Liver (tissue), 9 donors: Measurements from ENCODE around the gene TFB1M. TPM values are rescaled to one million over a fixed set of nuclear protein-coding genes. Genes with fewer than 3 reads are reported as not detected.

ENCODE experiments used
- DNase-seq: peaks from one replicate; pipeline ENCODE4 v3.0.0-alpha.2; 2017; ENCODE audit warnings: low spot score
- H3K27ac ChIP-seq, 2 donors: one replicate each; pipeline ENCODE4 v1.7.0; 2013; ENCODE audit warnings: inconsistent platforms in 2 of 2, low read length in 2 of 2, control low read depth in 1 of 2, low read depth in 1 of 2, mild to moderate bottlenecking in 1 of 2
- H3K27me3 ChIP-seq, 4 donors: one replicate each; pipeline versions ENCODE4 v1.6.1 to v1.7.0; 2013; ENCODE audit warnings: low read length in 3 of 4, inconsistent platforms in 1 of 4, mild to moderate bottlenecking in 1 of 4, moderate library complexity in 1 of 4; ENCODE audit not compliant: control insufficient read depth in 4 of 4, insufficient read depth in 4 of 4
- H3K36me3 ChIP-seq, 4 donors: one replicate each; pipeline versions ENCODE4 v1.6.1 to v1.7.0; 2013; ENCODE audit warnings: low read length in 3 of 4, mild to moderate bottlenecking in 3 of 4, low read depth in 1 of 4, moderate library complexity in 1 of 4; ENCODE audit not compliant: control insufficient read depth in 4 of 4, insufficient read depth in 3 of 4
- H3K4me1 ChIP-seq, 4 donors: one replicate each; pipeline versions ENCODE4 v1.6.1 to v1.7.0; 2013; ENCODE audit warnings: low read length in 3 of 4, mild to moderate bottlenecking in 3 of 4, moderate library complexity in 1 of 4; ENCODE audit not compliant: control insufficient read depth in 4 of 4, insufficient read depth in 4 of 4
- H3K4me3 ChIP-seq, 3 donors: one replicate each; pipeline versions ENCODE4 v1.6.1 to v1.7.0; 2013; ENCODE audit warnings: low read length in 3 of 3, control low read depth in 1 of 3, low read depth in 1 of 3, mild to moderate bottlenecking in 1 of 3
- H3K9ac ChIP-seq, 2 donors: one replicate each; pipeline ENCODE4 v1.7.0; 2013; ENCODE audit warnings: low read length in 2 of 2, mild to moderate bottlenecking in 2 of 2, moderate library complexity in 2 of 2, control low read depth in 1 of 2, low read depth in 1 of 2
- H3K9me3 ChIP-seq, 4 donors: one replicate each; pipeline versions ENCODE4 v1.6.1 to v1.7.0; 2013; ENCODE audit warnings: low read length in 3 of 4; ENCODE audit not compliant: control insufficient read depth in 4 of 4
- FOXA1 ChIP-seq: IDR thresholded peaks from 2 replicates; pipeline ENCODE4 v1.6.1; 2016; ENCODE audit warnings: antibody characterized with exemption
- FOXA2 ChIP-seq: IDR thresholded peaks from 2 replicates; pipeline ENCODE4 v1.6.1; 2016; ENCODE audit warnings: antibody characterized with exemption
- GABPA ChIP-seq, 2 donors: IDR thresholded peaks in 1 of 2; conservative IDR thresholded peaks in 1 of 2; 2 replicates each; pipeline ENCODE4 v1.6.1; 2016; ENCODE audit warnings: antibody characterized with exemption in 2 of 2, mild to moderate bottlenecking in 1 of 2, moderate library complexity in 1 of 2
- HNF4A ChIP-seq, 2 donors: conservative IDR thresholded peaks; 2 replicates each; pipeline ENCODE4 v1.6.1; 2016; ENCODE audit warnings: antibody characterized with exemption in 2 of 2, mild to moderate bottlenecking in 2 of 2
- HNF4G ChIP-seq: IDR thresholded peaks from 2 replicates; pipeline ENCODE4 v1.6.1; 2016; ENCODE audit warnings: antibody characterized with exemption
- NR2F2 ChIP-seq: IDR thresholded peaks from 2 replicates; pipeline ENCODE4 v1.6.1; 2016; ENCODE audit warnings: antibody characterized with exemption
- RAD21 ChIP-seq, 2 donors: IDR thresholded peaks; 2 replicates each; pipeline ENCODE4 v1.6.1; 2016; ENCODE audit warnings: antibody characterized with exemption in 2 of 2, mild to moderate bottlenecking in 2 of 2
- REST ChIP-seq: IDR thresholded peaks from 2 replicates; pipeline ENCODE4 v1.6.1; 2016; ENCODE audit warnings: antibody characterized with exemption, mild to moderate bottlenecking
- RXRA ChIP-seq, 2 donors: IDR thresholded peaks; 2 replicates each; pipeline ENCODE4 v1.6.1; 2017 to 2018; ENCODE audit warnings: antibody characterized with exemption in 2 of 2, mild to moderate bottlenecking in 1 of 2
- SP1 ChIP-seq: IDR thresholded peaks from 2 replicates; pipeline ENCODE4 v1.6.1; 2018; ENCODE audit warnings: antibody characterized with exemption, mild to moderate bottlenecking
- TAF1 ChIP-seq: conservative IDR thresholded peaks from 2 replicates; pipeline ENCODE4 v1.6.1; 2016; ENCODE audit warnings: antibody characterized with exemption, mild to moderate bottlenecking
- YY1 ChIP-seq: IDR thresholded peaks from 2 replicates; pipeline ENCODE4 v1.6.1; 2016; ENCODE audit warnings: antibody characterized with exemption, mild to moderate bottlenecking
- ZBTB33 ChIP-seq: IDR thresholded peaks from 2 replicates; pipeline ENCODE4 v1.6.1; 2016; ENCODE audit warnings: antibody characterized with exemption
- WGBS: extraction: QIAGEN DNeasy Blood & Tissue Kit; methylation state at CpG from one replicate; pipeline ENCODE4 v1.1.7; 2013; 5-methylcytosine and 5-hydroxymethylcytosine counted together
- polyA plus RNA-seq, 2 donors: library from polyadenylated mRNA; stranded (reverse) in 1 of 2; unstranded in 1 of 2; fragments of 200-250 nt in 1 of 2; fragments of >200 nt in 1 of 2; fragmentation: Nextera tagmentation in 1 of 2; extraction: Ambion mirVana in 1 of 2; gene quantifications; one replicate each; pipeline versions ENCODE4 v1.2.1 to v1.2.3, GENCODE V29; 2013 to 2015
- total RNA-seq, 2 donors: library from RNA; depleted of rRNA; stranded (reverse); fragments of >200 nt; gene quantifications; one replicate each; pipeline ENCODE4 v1.2.3, GENCODE V29; 2014
- TF ChIP-seq, protein P1 (sequence below): IDR thresholded peaks from 2 replicates; pipeline ENCODE4 v1.6.1; 2016; ENCODE audit warnings: antibody characterized with exemption
- TF ChIP-seq, protein P2 (sequence below): IDR thresholded peaks from 2 replicates; pipeline ENCODE4 v1.6.1; 2016; ENCODE audit warnings: antibody characterized with exemption
- TF ChIP-seq, protein P3 (sequence below): fragments of 150-350 bp; IDR thresholded peaks from 2 replicates; pipeline ENCODE4 v1.5.1; 2017; ENCODE audit warnings: improper control_type of control experiment, low read depth, low read length; ENCODE audit not compliant: missing input control
- donor health status: healthy.
- donor health status: healthy.
- donor health status: healthy.
- donor health status: healthy.
- donor health status: healthy.

TFB1M gene
- total and polyA plus RNA-seq, 4 donors: 9.2 to 17.0 (median 12.6) TPM

GRCh38 chr6:155244434-155244833, 69.8 kb downstream of the TFB1M start:
- Histone ChIP-seq H3K9me3 (no peaks in the 10 kb centered on the region), H3K36me3 (no peaks in the 10 kb centered on the region), H3K4me1 (no peaks in the 10 kb centered on the region), H3K27me3 (no peaks in the 10 kb centered on the region), H3K4me3 (no peak overlapping the region), H3K9ac (no peak overlapping the region), H3K27ac (no peak overlapping the region)
- 94% methylated on average over 4 of the region's 4 CpGs for WGBS
- DNase-seq: no peak
- no peak for TF ChIP-seq HNF4G

DNA sequence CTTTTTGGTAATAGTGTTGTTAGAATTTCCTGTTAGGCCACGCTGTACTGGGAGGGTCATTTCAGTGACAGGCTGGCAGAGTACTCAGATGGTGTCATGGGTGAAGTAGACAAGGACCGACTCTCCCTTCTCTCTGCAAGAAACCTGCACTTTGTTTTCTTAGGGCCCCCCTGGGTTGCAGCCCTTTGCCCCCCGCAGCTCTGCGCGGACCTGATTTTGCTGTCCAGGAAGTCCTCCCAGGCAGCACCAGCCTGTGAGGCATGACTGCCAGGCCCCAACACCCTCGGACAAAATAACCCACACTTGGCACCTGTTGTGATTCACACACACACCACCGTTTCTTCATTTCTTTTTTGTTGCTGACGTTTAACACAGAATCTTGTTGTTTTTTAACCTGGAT, 72.3 kb downstream of the TFB1M start:
- no peak for DNase-seq
- no peak overlapping the region for H3K4me3 ChIP-seq
- H3K9me3 ChIP-seq: no peaks in the 10 kb centered on the region
- H3K27me3 ChIP-seq: no peaks in the 10 kb centered on the region
- no peak overlapping the region for H3K27ac ChIP-seq
- 85% methylated on average over 8 of the region's 8 CpGs for WGBS
- no peaks in the 10 kb centered on the region for H3K4me1 ChIP-seq
- no peaks in the 10 kb centered on the region for H3K36me3 ChIP-seq
- no peak for TF ChIP-seq RAD21 (IDR thresholded peaks at IDR 0.05)
- no peak overlapping the region for H3K9ac ChIP-seq

DNA sequence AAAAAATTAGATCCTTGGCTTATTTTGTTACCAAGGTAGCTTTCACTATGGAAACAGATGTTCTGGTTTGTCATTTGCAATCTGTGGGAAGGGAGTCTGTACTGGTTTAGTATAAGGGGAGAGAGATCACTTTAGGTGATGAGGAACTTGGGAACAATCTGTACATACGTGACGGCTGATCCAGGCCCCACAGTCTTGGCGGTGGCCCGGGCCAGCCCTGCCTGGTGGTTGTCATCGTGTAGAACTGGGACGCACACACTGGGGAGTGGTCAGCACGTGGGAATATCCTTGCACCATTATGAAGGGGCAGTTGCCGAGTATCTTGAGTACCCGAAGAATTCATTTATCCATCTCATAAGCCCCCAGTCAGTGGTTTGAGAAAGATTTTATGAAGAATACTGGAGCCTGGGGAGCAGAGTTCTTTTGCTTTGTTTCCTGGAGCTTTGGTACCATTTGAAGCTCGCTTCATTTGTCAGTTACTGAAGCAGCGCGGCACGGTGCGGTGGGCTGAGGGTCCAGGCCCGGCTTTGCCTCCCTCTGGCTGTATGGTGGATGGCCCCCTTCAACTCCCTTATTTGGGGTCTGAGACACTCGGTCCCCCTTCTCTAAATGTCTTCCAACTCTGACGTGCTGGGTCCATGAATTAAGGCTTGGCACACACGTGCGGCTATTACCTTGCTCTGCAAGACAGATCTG, 73.2 kb downstream of the TFB1M start:
- no peak for TF ChIP-seq SP1
- no peak for TF ChIP-seq RAD21 (IDR thresholded peaks at IDR 0.05)
- no peak for TF ChIP-seq TAF1
- no peak for TF ChIP-seq NR2F2
- no peak for TF ChIP-seq RXRA (IDR thresholded peaks at IDR 0.05)
- no peak for TF ChIP-seq YY1
- no peak for TF ChIP-seq HNF4G
- TF ChIP-seq, protein P1, sequence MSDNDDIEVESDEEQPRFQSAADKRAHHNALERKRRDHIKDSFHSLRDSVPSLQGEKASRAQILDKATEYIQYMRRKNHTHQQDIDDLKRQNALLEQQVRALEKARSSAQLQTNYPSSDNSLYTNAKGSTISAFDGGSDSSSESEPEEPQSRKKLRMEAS: no peak
- TF ChIP-seq FOXA2: no peak
- TF ChIP-seq FOXA1: no peak
- TF ChIP-seq HNF4A (conservative IDR thresholded peaks at IDR 0.05): no peak
- TF ChIP-seq, protein P2, sequence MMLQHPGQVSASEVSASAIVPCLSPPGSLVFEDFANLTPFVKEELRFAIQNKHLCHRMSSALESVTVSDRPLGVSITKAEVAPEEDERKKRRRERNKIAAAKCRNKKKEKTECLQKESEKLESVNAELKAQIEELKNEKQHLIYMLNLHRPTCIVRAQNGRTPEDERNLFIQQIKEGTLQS: no peak
- TF ChIP-seq REST: no peak
- TF ChIP-seq, protein P3, sequence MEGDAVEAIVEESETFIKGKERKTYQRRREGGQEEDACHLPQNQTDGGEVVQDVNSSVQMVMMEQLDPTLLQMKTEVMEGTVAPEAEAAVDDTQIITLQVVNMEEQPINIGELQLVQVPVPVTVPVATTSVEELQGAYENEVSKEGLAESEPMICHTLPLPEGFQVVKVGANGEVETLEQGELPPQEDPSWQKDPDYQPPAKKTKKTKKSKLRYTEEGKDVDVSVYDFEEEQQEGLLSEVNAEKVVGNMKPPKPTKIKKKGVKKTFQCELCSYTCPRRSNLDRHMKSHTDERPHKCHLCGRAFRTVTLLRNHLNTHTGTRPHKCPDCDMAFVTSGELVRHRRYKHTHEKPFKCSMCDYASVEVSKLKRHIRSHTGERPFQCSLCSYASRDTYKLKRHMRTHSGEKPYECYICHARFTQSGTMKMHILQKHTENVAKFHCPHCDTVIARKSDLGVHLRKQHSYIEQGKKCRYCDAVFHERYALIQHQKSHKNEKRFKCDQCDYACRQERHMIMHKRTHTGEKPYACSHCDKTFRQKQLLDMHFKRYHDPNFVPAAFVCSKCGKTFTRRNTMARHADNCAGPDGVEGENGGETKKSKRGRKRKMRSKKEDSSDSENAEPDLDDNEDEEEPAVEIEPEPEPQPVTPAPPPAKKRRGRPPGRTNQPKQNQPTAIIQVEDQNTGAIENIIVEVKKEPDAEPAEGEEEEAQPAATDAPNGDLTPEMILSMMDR: no peak
- TF ChIP-seq GABPA (IDR thresholded peaks at IDR 0.05 in 1 of 2, conservative IDR thresholded peaks at IDR 0.05 in 1 of 2): no peak
- no peak for TF ChIP-seq ZBTB33
- 96% methylated on average over 19 of the region's 19 CpGs for WGBS

More for the DNA sequence above, 73.2 kb downstream of the TFB1M start:
- H3K9me3 ChIP-seq: no peaks in the 10 kb centered on the region
- no peak overlapping the region for H3K9ac ChIP-seq
- H3K27ac ChIP-seq: no peak overlapping the region
- H3K36me3 ChIP-seq: no peaks in the 10 kb centered on the region
- H3K4me3 ChIP-seq: no peak overlapping the region
- no peaks in the 10 kb centered on the region for H3K27me3 ChIP-seq
- no peak for DNase-seq
- no peaks in the 10 kb centered on the region for H3K4me1 ChIP-seq
